IMR-90 (cell line): Measurements from ENCODE around the gene PTPRS. TPM values are rescaled to one million over a fixed set of nuclear protein-coding genes. Genes with fewer than 3 reads are reported as not detected.

ENCODE experiments used
- ATAC-seq: fragments of 200-7000 bp; cut with Tn5 transposase; 2 replicates; pipeline ENCODE4 v1.9.1; 2020; ENCODE audit warnings: low read depth, mild to moderate bottlenecking, moderate library complexity
- BruUV-seq: library from RNA; stranded (reverse); fragments of 400-500 nt; replicated peaks from 2 replicates; lab custom pipeline; 2021; lab: Mats Ljungman, UMichigan
- CTCF ChIA-PET: fragments of 300-600 bp; formaldehyde crosslinking; extraction: SDS; loops from one replicate; lab custom pipeline; 2021; ENCODE audit warnings: antibody characterized with exemption; lab: Yijun Ruan, JAX
- POLR2A ChIA-PET: fragments of 300-600 bp; sonication (Branson Sonifier 250); formaldehyde crosslinking; loops from one replicate; lab custom pipeline; 2022; ENCODE audit warnings: antibody characterized with exemption; ENCODE audit not compliant: unreplicated experiment; lab: Charles Lee
- DNase-seq: peaks from one replicate; pipeline ENCODE4 v3.0.0; 2013
- H2AFZ ChIP-seq: replicated peaks from 2 replicates; pipeline ENCODE3; 2013; ENCODE audit warnings: low read length, mild to moderate bottlenecking; ENCODE audit not compliant: poor library complexity
- H2AK5ac ChIP-seq: 2 replicates; pipeline ENCODE4 v1.6.1; 2013; ENCODE audit warnings: low read depth, low read length, inconsistent platforms
- H2AK9ac ChIP-seq: replicated peaks from 2 replicates; pipeline ENCODE3; 2013; ENCODE audit warnings: mild to moderate bottlenecking, low read depth, low read length, moderate library complexity; ENCODE audit not compliant: poor library complexity
- H2BK120ac ChIP-seq: 2 replicates; pipeline ENCODE4 v1.6.1; 2013; ENCODE audit warnings: low read depth, low read length, inconsistent platforms
- H2BK15ac ChIP-seq: 3 replicates; pipeline ENCODE4 v1.6.1; 2013; ENCODE audit warnings: low read depth, low read length, inconsistent platforms
- H2BK20ac ChIP-seq: 2 replicates; pipeline ENCODE4 v1.6.1; 2013; ENCODE audit warnings: low read depth, mild to moderate bottlenecking, inconsistent platforms, low read length, moderate library complexity
- H2BK5ac ChIP-seq: 2 replicates; pipeline ENCODE4 v1.6.1; 2013; ENCODE audit warnings: mild to moderate bottlenecking, low read depth, low read length, inconsistent platforms; ENCODE audit not compliant: poor library complexity, severe bottlenecking
- H3K14ac ChIP-seq: replicated peaks from 2 replicates; pipeline ENCODE4 v1.6.1; 2013; ENCODE audit warnings: low read depth, low read length, inconsistent platforms
- H3K18ac ChIP-seq: 2 replicates; pipeline ENCODE4 v1.6.1; 2013; ENCODE audit warnings: low read depth, low read length, control low read depth
- H3K23ac ChIP-seq: 2 replicates; pipeline ENCODE4 v1.6.1; 2013; ENCODE audit warnings: low read depth, low read length, inconsistent platforms
- H3K27ac ChIP-seq: 2 replicates; pipeline ENCODE4 v1.5.1; 2013; ENCODE audit warnings: mild to moderate bottlenecking, control low read depth, low read length; ENCODE audit not compliant: insufficient read depth
- H3K27me3 ChIP-seq: 2 replicates; pipeline ENCODE4 v1.6.1; 2013; ENCODE audit warnings: low read length; ENCODE audit not compliant: control insufficient read depth, insufficient read depth
- H3K36me3 ChIP-seq: 2 replicates; pipeline ENCODE4 v1.6.1; 2013; ENCODE audit warnings: low read length, mixed read lengths; ENCODE audit not compliant: control insufficient read depth, insufficient read depth
- H3K4ac ChIP-seq: 2 replicates; pipeline ENCODE4 v1.6.1; 2013; ENCODE audit warnings: low read depth, low read length, inconsistent platforms
- H3K4me1 ChIP-seq: 2 replicates; pipeline ENCODE4 v1.6.1; 2013; ENCODE audit warnings: low read length, mixed read lengths; ENCODE audit not compliant: control insufficient read depth, insufficient read depth
- H3K4me2 ChIP-seq: 2 replicates; pipeline ENCODE4 v1.6.1; 2013; ENCODE audit warnings: low read depth, mild to moderate bottlenecking, control low read depth, low read length, moderate library complexity
- H3K4me3 ChIP-seq: 2 replicates; pipeline ENCODE4 v1.5.1; 2013; ENCODE audit warnings: low read depth, mild to moderate bottlenecking, control low read depth, low read length, moderate library complexity; ENCODE audit not compliant: insufficient read depth
- H3K56ac ChIP-seq: 2 replicates; pipeline ENCODE4 v1.6.1; 2013; ENCODE audit warnings: low read length, inconsistent platforms; ENCODE audit not compliant: insufficient read depth; ENCODE audit errors: extremely low read depth
- H3K79me1 ChIP-seq, 2 experiments: 2 replicates each; pipeline ENCODE4 v1.6.1; 2013; ENCODE audit warnings: low read length in 2 of 2, inconsistent platforms in 1 of 2, low read depth in 1 of 2
- H3K9ac ChIP-seq: 2 replicates; pipeline ENCODE4 v1.6.1; 2013; ENCODE audit warnings: low read depth, low read length, control low read depth
- H3K9me1 ChIP-seq: 2 replicates; pipeline ENCODE4 v1.6.1; 2013; ENCODE audit warnings: low read length, inconsistent platforms; ENCODE audit not compliant: insufficient read depth
- H3K9me3 ChIP-seq: 2 replicates; pipeline ENCODE4 v1.6.1; 2013; ENCODE audit warnings: low read length; ENCODE audit not compliant: control insufficient read depth, insufficient read depth
- H4K20me1 ChIP-seq: 2 replicates; pipeline ENCODE4 v1.6.1; 2013; ENCODE audit warnings: low read length, inconsistent platforms; ENCODE audit not compliant: insufficient read depth
- H4K5ac ChIP-seq: 2 replicates; pipeline ENCODE4 v1.6.1; 2013; ENCODE audit warnings: mild to moderate bottlenecking, low read depth, low read length, control low read depth
- H4K8ac ChIP-seq, 2 experiments: 2 replicates each; pipeline ENCODE4 v1.6.1; 2013; ENCODE audit warnings: low read depth in 2 of 2, low read length in 2 of 2, control low read depth in 1 of 2, inconsistent platforms in 1 of 2
- H4K91ac ChIP-seq: 2 replicates; pipeline ENCODE4 v1.6.1; 2013; ENCODE audit warnings: low read depth, low read length, inconsistent platforms; ENCODE audit not compliant: insufficient read depth
- BHLHE40 ChIP-seq: fragments of 150-350 bp; IDR thresholded peaks from 2 replicates; pipeline ENCODE4 v1.6.1; 2016; ENCODE audit warnings: mild to moderate bottlenecking, low read depth, low read length
- CTCF ChIP-seq: conservative IDR thresholded peaks from 2 replicates; pipeline ENCODE4 v1.5.1; 2012; ENCODE audit warnings: mild to moderate bottlenecking, low read depth, low read length, improper control_type of control experiment
- ELK1 ChIP-seq: fragments of 150-350 bp; IDR thresholded peaks from 2 replicates; pipeline ENCODE4 v1.6.1; 2016; ENCODE audit warnings: low read depth, mild to moderate bottlenecking, low read length, moderate library complexity, borderline replicate concordance
- NFE2L2 ChIP-seq: fragments of 150-350 bp; IDR thresholded peaks from 2 replicates; pipeline ENCODE4 v1.6.1; 2016; ENCODE audit warnings: low read depth, mild to moderate bottlenecking, low read length
- POLR2A ChIP-seq: IDR thresholded peaks from 2 replicates; pipeline ENCODE4 v1.6.1; 2012; ENCODE audit warnings: mild to moderate bottlenecking, low read depth, low read length
- RAD21 ChIP-seq: IDR thresholded peaks from 2 replicates; pipeline ENCODE4 v1.6.1; 2012; ENCODE audit warnings: low read length, improper control_type of control experiment
- SMC3 ChIP-seq: fragments of 150-350 bp; IDR thresholded peaks from 2 replicates; pipeline ENCODE4 v1.6.1; 2016; ENCODE audit warnings: low read depth, mild to moderate bottlenecking, antibody characterized with exemption, low read length, moderate library complexity
- USF2 ChIP-seq: fragments of 150-350 bp; IDR thresholded peaks from 2 replicates; pipeline ENCODE4 v1.6.1; 2017; ENCODE audit warnings: mild to moderate bottlenecking, antibody characterized with exemption, low read length, low read depth
- WGBS, 2 experiments: methylation state at CpG; one replicate each; pipeline versions ENCODE4 v1.1.5 to v1.1.7; 2013; ENCODE audit warnings: missing lambda C conversion rate in 2 of 2; ENCODE audit not compliant: insufficient read length in 1 of 2; ENCODE audit errors: extremely low coverage in 2 of 2; 5-methylcytosine and 5-hydroxymethylcytosine counted together
- dilution Hi-C: fragments of 300-500 bp; cut with HindIII; formaldehyde crosslinking; loops from one replicate; pipeline ENCODE4 v1.14.3; 2018; ENCODE audit warnings: low sequenced_read_pairs; ENCODE audit not compliant: unreplicated experiment
- in situ Hi-C: fragments of 300-500 bp; cut with MboI; formaldehyde crosslinking; loops from 3 replicates; pipeline ENCODE4 v1.14.3; 2019; ENCODE audit warnings: low sequenced_read_pairs, inconsistent platforms, mixed read lengths
- intact Hi-C: fragments of 100-400 bp; cut with micrococcal nuclease; formaldehyde crosslinking; loops from 2 replicates; pipeline ENCODE4 v1.10.0; 2022
- polyA plus RNA-seq, 3 experiments: library from polyadenylated mRNA; depleted of rRNA; stranded (reverse); fragments of >200 nt; gene quantifications; 2 replicates each; pipeline ENCODE4 v1.2.3, GENCODE V29; 2012; ENCODE audit warnings: low replicate concordance in 1 of 3
- total RNA-seq: library from RNA; depleted of rRNA; stranded (reverse); fragments of >200 nt; gene quantifications from 2 replicates; pipeline ENCODE4 v1.2.3, GENCODE V29; 2012

Gene PTPRS
- total and polyA plus RNA-seq, 2 of the 4 experiments (the other 2 are of a cell fraction), result 40.1 to 51.9 TPM

GRCh38 chr19:5342573-5343201 lies 2.1 kb upstream of the PTPRS start:
- Histone ChIP-seq H3K36me3 (no peaks in the 10 kb centered on the region), H2BK15ac (no peak overlapping the region), H3K14ac (no peak overlapping the region), H3K9ac (no peak overlapping the region), H3K4me1 (peaks cover 6% of the 10 kb centered on the region), H2BK5ac (no peak overlapping the region), H3K23ac (no peak overlapping the region), H3K4ac (no peak overlapping the region), H3K79me1 (peaks cover 3 to 5% of the 10 kb centered on the region in 2 experiments; a peak in 1 of 4 replicates), H3K4me2 (no peak overlapping the region), H4K91ac (no peak overlapping the region), H3K27me3 (peaks cover 5% of the 10 kb centered on the region; the same call in 1 of the 2 replicates), H3K27ac (no peak overlapping the region), H3K4me3 (no peak overlapping the region), H2AK9ac (peak overlapping the region; percentile 28), H2BK20ac (no peak overlapping the region), H4K8ac (no peak overlapping the region), H2AFZ (peak overlapping the region; percentile 51), H3K56ac (no peak overlapping the region), H2AK5ac (no peak overlapping the region), H3K9me1 (0 out of 2 replicates have a peak, but pooled peaks cover 4% of the 10 kb centered on the region), H4K20me1 (peaks cover 11% of the 10 kb centered on the region), H2BK120ac (no peak overlapping the region), H3K18ac (no peak overlapping the region), H3K9me3 (peaks cover 2% of the 10 kb centered on the region; the same call in 1 of the 2 replicates), H4K5ac (no peak overlapping the region)
- in situ Hi-C loops (no loop called here), intact Hi-C loops (loop anchor here (10.0 kb wide), 1 partner anchor 168 kb away; no protein-coding TSS in a partner anchor), dilution Hi-C loops (no loop called here)
- ATAC-seq (no peak), DNase-seq (no peak)
- WGBS, 2 experiments, result 73% methylated on average over 4 of the region's 12 CpGs; no CpG with 5 or more reads in 1 of the 2 experiments
- BruUV-seq, result no TSS peak
- POLR2A ChIA-PET, result no interaction called here
- TF ChIP-seq ELK1 (no peak), RAD21 (no peak), POLR2A (no peak), SMC3 (no peak), USF2 (no peak), CTCF (no peak), NFE2L2 (no peak), BHLHE40 (no peak)
- CTCF ChIA-PET, result no interaction called here
